ENCODE data around the gene CMIP.

CMIP gene

DNA sequence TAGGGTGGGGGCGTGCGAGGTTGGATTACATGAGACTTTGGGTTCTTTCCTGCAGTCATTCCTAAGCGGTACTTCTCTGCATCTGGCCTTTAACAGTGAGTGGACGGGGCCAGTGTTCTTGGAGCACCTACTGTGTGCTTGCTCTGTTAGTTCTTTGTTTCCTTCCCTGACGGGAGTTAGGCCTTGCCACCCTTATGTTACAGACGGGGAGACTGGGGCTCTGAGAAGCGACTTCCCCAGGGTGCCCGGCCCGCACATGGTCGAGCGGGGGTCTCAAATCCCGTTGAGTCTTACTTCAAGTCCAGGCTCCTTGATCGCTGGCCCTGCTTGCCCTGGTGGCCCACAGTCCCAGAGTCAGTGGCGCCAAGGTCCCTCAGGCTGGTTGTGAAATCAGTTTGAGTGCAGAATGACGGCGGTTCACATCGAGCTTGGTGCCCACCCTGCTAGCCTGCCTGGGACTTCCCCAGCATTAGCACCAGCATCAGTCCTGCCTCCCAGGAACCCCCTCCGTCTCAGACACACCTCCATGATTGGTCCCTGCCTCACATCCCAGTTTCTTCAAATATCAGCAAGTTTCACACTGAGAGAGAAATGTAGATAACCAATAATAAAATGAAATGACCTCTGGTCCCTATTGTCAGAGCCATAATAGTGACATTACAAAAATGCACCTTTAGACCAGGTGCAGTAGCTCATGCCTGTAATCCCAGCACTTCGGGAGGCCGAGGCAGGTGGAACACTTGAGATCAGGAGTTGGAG, 128.0 kb downstream of the CMIP start:
- Histone ChIP-seq H3K9me3 (ENCODE audit: insufficient read depth, low read length) (no peaks in the 10 kb centered on the region), H3F3A (ENCODE audit: insufficient read depth) (no peaks in the 10 kb centered on the region), H3K4me2 (ENCODE audit: low read depth, low read length, poor library complexity, severe bottlenecking) (no peak overlapping the region), H3K4me3 (ENCODE audit: insufficient read depth, low read length, poor library complexity, severe bottlenecking) (no peak overlapping the region), H4K20me1 (ENCODE audit: low read depth, low read length) (no peaks in the 10 kb centered on the region), H2AFZ (ENCODE audit: low read depth, low read length, severe bottlenecking) (no peak overlapping the region), H3K27me3 (ENCODE audit: low read length) (no peaks in the 10 kb centered on the region), H3K27ac (ENCODE audit: low read depth, low read length) (no peak overlapping the region), H3K9ac (ENCODE audit: low read length) (no peak overlapping the region), H3K36me3 (ENCODE audit: low read length) (no peaks in the 10 kb centered on the region), H3K9me2 (replicated peaks; ENCODE audit: insufficient read depth, low read length) (no peaks in the 10 kb centered on the region), H3K79me2 (ENCODE audit: insufficient read depth, low read length) (peaks cover 8% of the 10 kb centered on the region; the same call in 1 of the 2 replicates)
- TF ChIP-seq, protein P1, sequence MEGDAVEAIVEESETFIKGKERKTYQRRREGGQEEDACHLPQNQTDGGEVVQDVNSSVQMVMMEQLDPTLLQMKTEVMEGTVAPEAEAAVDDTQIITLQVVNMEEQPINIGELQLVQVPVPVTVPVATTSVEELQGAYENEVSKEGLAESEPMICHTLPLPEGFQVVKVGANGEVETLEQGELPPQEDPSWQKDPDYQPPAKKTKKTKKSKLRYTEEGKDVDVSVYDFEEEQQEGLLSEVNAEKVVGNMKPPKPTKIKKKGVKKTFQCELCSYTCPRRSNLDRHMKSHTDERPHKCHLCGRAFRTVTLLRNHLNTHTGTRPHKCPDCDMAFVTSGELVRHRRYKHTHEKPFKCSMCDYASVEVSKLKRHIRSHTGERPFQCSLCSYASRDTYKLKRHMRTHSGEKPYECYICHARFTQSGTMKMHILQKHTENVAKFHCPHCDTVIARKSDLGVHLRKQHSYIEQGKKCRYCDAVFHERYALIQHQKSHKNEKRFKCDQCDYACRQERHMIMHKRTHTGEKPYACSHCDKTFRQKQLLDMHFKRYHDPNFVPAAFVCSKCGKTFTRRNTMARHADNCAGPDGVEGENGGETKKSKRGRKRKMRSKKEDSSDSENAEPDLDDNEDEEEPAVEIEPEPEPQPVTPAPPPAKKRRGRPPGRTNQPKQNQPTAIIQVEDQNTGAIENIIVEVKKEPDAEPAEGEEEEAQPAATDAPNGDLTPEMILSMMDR (IDR thresholded peaks at IDR 0.05; ENCODE audit: insufficient read depth, low read length, poor library complexity, severe bottlenecking), result no peak
- no peak for TF ChIP-seq EZH2phosphoT487 (conservative IDR thresholded peaks at IDR 0.05; ENCODE audit: low read length)

GRCh38 chr16:81573533-81574020, 129.0 kb downstream of the CMIP start:
- no peaks in the 10 kb centered on the region for H3K36me3 ChIP-seq (ENCODE audit: low read length)
- no peak overlapping the region for H3K9ac ChIP-seq (ENCODE audit: low read length)
- H3K4me2 ChIP-seq (ENCODE audit: low read depth, low read length, poor library complexity, severe bottlenecking), result no peak overlapping the region
- H3F3A ChIP-seq (ENCODE audit: insufficient read depth), result no peaks in the 10 kb centered on the region
- TF ChIP-seq EZH2phosphoT487 (conservative IDR thresholded peaks at IDR 0.05; ENCODE audit: low read length), result no peak
- TF ChIP-seq, protein P1 (IDR thresholded peaks at IDR 0.05; ENCODE audit: insufficient read depth, low read length, poor library complexity, severe bottlenecking), result no peak
- peaks cover 8% of the 10 kb centered on the region; the same call in 1 of the 2 replicates for H3K79me2 ChIP-seq (ENCODE audit: insufficient read depth, low read length)
- no peak overlapping the region for H2AFZ ChIP-seq (ENCODE audit: low read depth, low read length, severe bottlenecking)
- no peak overlapping the region for H3K4me3 ChIP-seq (ENCODE audit: insufficient read depth, low read length, poor library complexity, severe bottlenecking)
- no peaks in the 10 kb centered on the region for H3K27me3 ChIP-seq (ENCODE audit: low read length)
- H3K9me3 ChIP-seq (ENCODE audit: insufficient read depth, low read length), result no peaks in the 10 kb centered on the region
- H4K20me1 ChIP-seq (ENCODE audit: low read depth, low read length), result no peaks in the 10 kb centered on the region
- no peak overlapping the region for H3K27ac ChIP-seq (ENCODE audit: low read depth, low read length)
- H3K9me2 ChIP-seq (replicated peaks; ENCODE audit: insufficient read depth, low read length), result no peaks in the 10 kb centered on the region

GRCh38 chr16:81574168-81574567, 129.6 kb downstream of the CMIP start:
- Histone ChIP-seq H3K27me3 (ENCODE audit: low read length) (no peaks in the 10 kb centered on the region), H3K4me3 (ENCODE audit: insufficient read depth, low read length, poor library complexity, severe bottlenecking) (no peak overlapping the region), H3K27ac (ENCODE audit: low read depth, low read length) (no peak overlapping the region), H3K9me3 (ENCODE audit: insufficient read depth, low read length) (no peaks in the 10 kb centered on the region), H3K4me2 (ENCODE audit: low read depth, low read length, poor library complexity, severe bottlenecking) (no peak overlapping the region), H4K20me1 (ENCODE audit: low read depth, low read length) (no peaks in the 10 kb centered on the region), H3K9ac (ENCODE audit: low read length) (no peak overlapping the region), H2AFZ (ENCODE audit: low read depth, low read length, severe bottlenecking) (no peak overlapping the region), H3F3A (ENCODE audit: insufficient read depth) (no peaks in the 10 kb centered on the region), H3K36me3 (ENCODE audit: low read length) (no peaks in the 10 kb centered on the region), H3K9me2 (replicated peaks; ENCODE audit: insufficient read depth, low read length) (no peaks in the 10 kb centered on the region), H3K79me2 (ENCODE audit: insufficient read depth, low read length) (peaks cover 8% of the 10 kb centered on the region; the same call in 1 of the 2 replicates)
- TF ChIP-seq, protein P1 (IDR thresholded peaks at IDR 0.05; ENCODE audit: insufficient read depth, low read length, poor library complexity, severe bottlenecking), result no peak
- no peak for TF ChIP-seq EZH2phosphoT487 (conservative IDR thresholded peaks at IDR 0.05; ENCODE audit: low read length)
